ENCODE measurements around the gene IMMT.

DNA sequence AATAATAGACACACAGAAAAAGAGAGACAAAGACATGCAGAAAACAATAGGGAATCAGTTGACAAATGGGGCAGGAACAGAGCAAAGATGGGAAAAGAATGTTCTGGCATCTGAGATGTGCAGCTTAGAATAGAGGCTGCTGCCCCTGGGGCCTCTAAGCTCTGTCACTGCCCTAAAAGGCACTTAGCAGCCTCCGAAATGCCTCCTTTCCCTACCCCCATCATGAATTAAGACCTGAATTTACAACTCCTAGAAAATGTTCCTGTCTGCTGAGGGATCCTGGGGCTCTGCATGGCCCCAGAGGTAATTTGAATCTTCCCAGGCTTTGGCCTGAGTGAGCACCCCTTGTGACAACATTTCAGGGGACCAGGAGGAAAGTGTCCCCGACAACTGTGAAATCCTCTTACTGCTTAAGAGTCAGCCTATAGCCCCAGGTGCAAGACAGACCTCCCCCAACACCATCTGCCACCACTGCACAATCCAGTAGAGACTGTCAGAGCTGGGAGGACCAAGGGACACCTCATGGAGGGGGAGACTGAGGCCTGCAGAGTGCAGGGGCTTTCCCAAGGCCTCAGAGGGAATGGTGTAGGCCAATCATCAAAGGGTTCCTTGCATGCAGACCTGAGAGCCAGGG, 28.8 kb upstream of the IMMT start:
- TF ChIP-seq POLR2AphosphoS5 (IDR thresholded peaks at IDR 0.05; ENCODE audit: low read depth, low read length) (no peak), FOXP2 (optimal IDR thresholded peaks at IDR 0.05; ENCODE audit: borderline replicate concordance, extremely low read depth, extremely low read length, insufficient read depth) (no peak), SIN3A (IDR thresholded peaks at IDR 0.05; ENCODE audit: borderline replicate concordance, insufficient read depth, low read length) (no peak)
- TF ChIP-seq, protein P1, sequence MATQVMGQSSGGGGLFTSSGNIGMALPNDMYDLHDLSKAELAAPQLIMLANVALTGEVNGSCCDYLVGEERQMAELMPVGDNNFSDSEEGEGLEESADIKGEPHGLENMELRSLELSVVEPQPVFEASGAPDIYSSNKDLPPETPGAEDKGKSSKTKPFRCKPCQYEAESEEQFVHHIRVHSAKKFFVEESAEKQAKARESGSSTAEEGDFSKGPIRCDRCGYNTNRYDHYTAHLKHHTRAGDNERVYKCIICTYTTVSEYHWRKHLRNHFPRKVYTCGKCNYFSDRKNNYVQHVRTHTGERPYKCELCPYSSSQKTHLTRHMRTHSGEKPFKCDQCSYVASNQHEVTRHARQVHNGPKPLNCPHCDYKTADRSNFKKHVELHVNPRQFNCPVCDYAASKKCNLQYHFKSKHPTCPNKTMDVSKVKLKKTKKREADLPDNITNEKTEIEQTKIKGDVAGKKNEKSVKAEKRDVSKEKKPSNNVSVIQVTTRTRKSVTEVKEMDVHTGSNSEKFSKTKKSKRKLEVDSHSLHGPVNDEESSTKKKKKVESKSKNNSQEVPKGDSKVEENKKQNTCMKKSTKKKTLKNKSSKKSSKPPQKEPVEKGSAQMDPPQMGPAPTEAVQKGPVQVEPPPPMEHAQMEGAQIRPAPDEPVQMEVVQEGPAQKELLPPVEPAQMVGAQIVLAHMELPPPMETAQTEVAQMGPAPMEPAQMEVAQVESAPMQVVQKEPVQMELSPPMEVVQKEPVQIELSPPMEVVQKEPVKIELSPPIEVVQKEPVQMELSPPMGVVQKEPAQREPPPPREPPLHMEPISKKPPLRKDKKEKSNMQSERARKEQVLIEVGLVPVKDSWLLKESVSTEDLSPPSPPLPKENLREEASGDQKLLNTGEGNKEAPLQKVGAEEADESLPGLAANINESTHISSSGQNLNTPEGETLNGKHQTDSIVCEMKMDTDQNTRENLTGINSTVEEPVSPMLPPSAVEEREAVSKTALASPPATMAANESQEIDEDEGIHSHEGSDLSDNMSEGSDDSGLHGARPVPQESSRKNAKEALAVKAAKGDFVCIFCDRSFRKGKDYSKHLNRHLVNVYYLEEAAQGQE (IDR thresholded peaks at IDR 0.05; ENCODE audit: insufficient read depth in 1 of 2, low read depth in 2 of 2, low read length in 2 of 2): no peak
